ENCODE data around the gene BANK1.
A peak's percentile ranks its signal among the peaks of the same experiment; 100 is the strongest.

Gene BANK1

DNA sequence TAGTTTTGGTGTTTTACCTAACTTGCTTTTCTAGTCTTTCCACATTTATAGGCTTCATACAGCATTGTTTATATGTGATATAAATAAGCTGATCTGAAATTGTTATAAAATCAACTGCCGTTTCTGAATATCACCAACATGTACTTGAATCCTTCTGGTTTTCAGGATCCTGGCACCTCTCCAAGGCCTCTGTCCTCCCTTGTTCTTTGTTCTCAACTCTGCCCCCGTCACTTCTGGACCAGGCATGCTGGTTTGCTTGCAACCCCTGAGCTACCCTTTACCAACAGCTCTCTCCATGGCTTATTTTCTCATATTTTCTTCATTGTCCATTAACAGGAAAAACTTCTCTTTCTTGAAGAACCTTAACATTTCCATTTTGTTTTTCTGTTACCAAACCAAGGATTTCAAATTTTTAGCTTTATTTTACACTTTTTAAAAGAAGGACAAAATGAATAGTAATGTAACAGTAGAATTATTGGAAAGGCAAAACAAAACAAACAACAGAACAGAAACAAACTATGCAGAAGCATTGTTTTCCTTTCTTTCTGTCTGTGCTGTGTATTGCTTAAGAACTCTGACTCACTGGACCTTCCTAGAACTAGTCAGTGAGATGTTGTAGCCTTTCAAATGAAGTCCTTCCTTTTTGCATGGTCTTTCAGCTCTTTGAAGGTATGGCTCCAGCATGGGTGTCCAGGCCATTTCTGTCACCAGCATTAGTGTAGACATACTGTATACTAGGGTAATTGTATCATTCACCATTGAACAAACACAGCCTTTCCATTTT, 44.8 kb downstream of the BANK1 start:
- TF ChIP-seq, protein P1, sequence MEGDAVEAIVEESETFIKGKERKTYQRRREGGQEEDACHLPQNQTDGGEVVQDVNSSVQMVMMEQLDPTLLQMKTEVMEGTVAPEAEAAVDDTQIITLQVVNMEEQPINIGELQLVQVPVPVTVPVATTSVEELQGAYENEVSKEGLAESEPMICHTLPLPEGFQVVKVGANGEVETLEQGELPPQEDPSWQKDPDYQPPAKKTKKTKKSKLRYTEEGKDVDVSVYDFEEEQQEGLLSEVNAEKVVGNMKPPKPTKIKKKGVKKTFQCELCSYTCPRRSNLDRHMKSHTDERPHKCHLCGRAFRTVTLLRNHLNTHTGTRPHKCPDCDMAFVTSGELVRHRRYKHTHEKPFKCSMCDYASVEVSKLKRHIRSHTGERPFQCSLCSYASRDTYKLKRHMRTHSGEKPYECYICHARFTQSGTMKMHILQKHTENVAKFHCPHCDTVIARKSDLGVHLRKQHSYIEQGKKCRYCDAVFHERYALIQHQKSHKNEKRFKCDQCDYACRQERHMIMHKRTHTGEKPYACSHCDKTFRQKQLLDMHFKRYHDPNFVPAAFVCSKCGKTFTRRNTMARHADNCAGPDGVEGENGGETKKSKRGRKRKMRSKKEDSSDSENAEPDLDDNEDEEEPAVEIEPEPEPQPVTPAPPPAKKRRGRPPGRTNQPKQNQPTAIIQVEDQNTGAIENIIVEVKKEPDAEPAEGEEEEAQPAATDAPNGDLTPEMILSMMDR (conservative IDR thresholded peaks at IDR 0.05) = no peak
- H3K27ac ChIP-seq = peak overlapping the region; percentile 76

GRCh38 chr4:101843054-101843453, 52.5 kb downstream of the BANK1 start:
- TF ChIP-seq, protein P1 (conservative IDR thresholded peaks at IDR 0.05) = no peak
- H3K27ac ChIP-seq = no peak overlapping the region

GRCh38 chr4:101846550-101846949, 56.0 kb downstream of the BANK1 start:
- TF ChIP-seq, protein P1 (conservative IDR thresholded peaks at IDR 0.05) = no peak
- no peak overlapping the region for H3K27ac ChIP-seq

- no peak overlapping the region for H3K27ac ChIP-seq
- TF ChIP-seq, protein P1 (conservative IDR thresholded peaks at IDR 0.05) = no peak
Measured at GRCh38 chr4:101850698-101851097, 60.2 kb downstream of the BANK1 start.

DNA sequence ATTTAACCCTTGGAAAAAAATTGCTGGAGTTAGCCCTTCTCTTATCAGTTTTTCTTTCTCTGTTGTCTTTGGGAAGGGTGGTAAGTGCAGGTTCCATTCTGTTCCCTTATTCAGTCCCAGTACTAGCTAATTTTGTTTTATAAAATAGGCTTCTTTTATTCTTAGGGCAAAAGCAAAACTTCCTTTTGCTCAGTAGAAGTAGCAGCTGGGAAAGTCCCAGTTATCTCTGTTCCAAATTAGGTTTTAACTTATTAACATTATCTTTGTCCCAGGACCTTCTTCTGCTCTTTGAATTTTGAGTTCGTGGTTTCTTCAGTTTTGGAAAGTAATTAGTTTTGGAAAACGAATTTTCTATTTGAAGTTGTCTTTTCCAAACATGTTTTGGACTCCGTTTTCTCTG, 61.1 kb downstream of the BANK1 start:
- no peak overlapping the region for H3K27ac ChIP-seq
- TF ChIP-seq, protein P1 (conservative IDR thresholded peaks at IDR 0.05) = no peak

DNA sequence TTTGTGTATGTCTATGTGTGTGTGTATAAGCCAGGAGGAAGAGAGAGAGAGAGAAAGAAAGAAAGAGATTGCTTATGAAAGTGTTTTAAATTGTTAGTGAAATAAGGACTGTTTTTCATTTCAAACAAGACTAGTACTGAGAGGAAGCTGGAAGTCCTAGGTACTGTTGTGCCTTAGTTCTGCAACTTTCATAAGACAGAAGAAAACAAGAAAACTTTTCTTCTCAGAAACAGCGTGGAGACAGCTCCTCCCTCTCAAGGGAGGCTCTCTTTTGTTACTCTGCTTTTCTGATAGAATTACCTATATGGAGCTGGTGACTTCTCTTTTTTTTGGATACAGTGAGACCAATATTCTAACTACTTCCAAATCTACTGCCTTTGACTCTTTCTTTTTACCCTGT, 62.5 kb downstream of the BANK1 start:
- TF ChIP-seq, protein P1 (conservative IDR thresholded peaks at IDR 0.05) = no peak
- H3K27ac ChIP-seq = no peak overlapping the region

DNA sequence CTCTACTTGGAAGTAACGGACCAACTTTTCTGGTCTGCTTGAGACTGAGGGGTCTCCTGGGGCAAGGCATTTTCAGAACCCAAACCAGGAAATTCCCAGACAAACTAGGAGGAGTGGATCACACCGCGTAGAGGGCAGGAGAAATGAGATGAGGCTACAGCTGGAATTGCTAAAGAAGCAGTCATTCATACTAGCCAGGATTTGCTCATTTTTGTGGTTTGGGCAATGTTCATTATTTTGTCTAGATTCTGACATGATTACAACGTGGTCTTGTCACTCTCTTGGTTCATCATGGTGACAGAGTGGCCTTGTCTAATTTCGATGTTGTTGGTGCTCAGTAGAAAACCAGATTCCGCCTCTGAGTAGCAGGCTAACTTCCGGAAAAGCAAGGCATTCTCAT, 63.2 kb downstream of the BANK1 start:
- H3K27ac ChIP-seq = no peak overlapping the region
- TF ChIP-seq, protein P1 (conservative IDR thresholded peaks at IDR 0.05) = no peak
